ENCODE data around the gene ATP6V1F.

DNA sequence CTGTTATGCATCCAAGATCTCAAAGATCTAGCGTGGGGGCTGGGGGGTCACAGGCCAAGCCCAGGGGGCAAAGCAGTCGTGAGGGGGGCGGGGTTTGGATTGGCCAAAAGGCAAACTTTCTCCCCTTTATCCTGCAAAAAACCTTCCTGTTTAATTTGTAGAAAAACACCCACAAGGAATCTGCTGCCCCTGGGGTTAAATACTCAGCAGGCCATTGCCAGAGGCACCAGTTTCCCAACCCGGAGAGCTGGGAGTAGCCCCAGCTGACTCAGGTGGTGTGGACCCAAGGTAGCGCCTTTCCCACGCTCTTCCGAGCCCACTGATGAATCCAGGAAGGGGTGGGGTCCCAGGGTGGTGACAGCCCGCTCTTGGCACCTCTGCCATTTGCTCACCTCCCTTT, 26.5 kb downstream of the ATP6V1F start:
- TF ChIP-seq, protein P1, sequence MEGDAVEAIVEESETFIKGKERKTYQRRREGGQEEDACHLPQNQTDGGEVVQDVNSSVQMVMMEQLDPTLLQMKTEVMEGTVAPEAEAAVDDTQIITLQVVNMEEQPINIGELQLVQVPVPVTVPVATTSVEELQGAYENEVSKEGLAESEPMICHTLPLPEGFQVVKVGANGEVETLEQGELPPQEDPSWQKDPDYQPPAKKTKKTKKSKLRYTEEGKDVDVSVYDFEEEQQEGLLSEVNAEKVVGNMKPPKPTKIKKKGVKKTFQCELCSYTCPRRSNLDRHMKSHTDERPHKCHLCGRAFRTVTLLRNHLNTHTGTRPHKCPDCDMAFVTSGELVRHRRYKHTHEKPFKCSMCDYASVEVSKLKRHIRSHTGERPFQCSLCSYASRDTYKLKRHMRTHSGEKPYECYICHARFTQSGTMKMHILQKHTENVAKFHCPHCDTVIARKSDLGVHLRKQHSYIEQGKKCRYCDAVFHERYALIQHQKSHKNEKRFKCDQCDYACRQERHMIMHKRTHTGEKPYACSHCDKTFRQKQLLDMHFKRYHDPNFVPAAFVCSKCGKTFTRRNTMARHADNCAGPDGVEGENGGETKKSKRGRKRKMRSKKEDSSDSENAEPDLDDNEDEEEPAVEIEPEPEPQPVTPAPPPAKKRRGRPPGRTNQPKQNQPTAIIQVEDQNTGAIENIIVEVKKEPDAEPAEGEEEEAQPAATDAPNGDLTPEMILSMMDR (IDR thresholded peaks at IDR 0.05) = no peak
- TF ChIP-seq POLR2A (IDR thresholded peaks at IDR 0.05) = no peak

All from testis (tissue), 2 donors.